Gastroesophageal sphincter (tissue), 3 donors: ENCODE measurements around the gene NANOS2.

Source experiments
- CTCF ChIP-seq, 4 experiments: fragments of 200-600 bp in 2 of 4; fragments of 450-650 bp in 2 of 4; sonication (generic) in 1 of 4; IDR thresholded peaks; one replicate each; pipeline ENCODE4 v1.5.1; 2017 to 2019; ENCODE audit warnings: antibody characterized with exemption in 4 of 4, mild to moderate bottlenecking in 2 of 4, moderate library complexity in 2 of 4
- EP300 ChIP-seq: sonication (generic); formaldehyde crosslinking; IDR thresholded peaks from one replicate; pipeline ENCODE4 v1.6.1; 2017; ENCODE audit warnings: antibody characterized with exemption, mild to moderate bottlenecking

GRCh38 chr19:45881909-45882528, 32.6 kb downstream of the NANOS2 start:
- TF ChIP-seq CTCF (IDR thresholded peaks at IDR 0.05) (no peak), EP300 (no peak)
